GM23338 (cell line): Measurements from ENCODE around the gene AKR1C8. TPM values are rescaled to one million over a fixed set of nuclear protein-coding genes. Genes with fewer than 3 reads are reported as not detected.
"Not testable (repeated sequence)": the region's sequence is repeated elsewhere in the genome, so short reads cannot be mapped to it uniquely, and the experiment has no call there.

ENCODE experiments used
- ATAC-seq: fragments of 200-7000 bp; cut with Tn5 transposase; 3 replicates; pipeline ENCODE4 v1.9.1; 2020
- DNase-seq: peaks from one replicate; pipeline ENCODE4 v3.0.0-alpha.2; 2015; ENCODE audit warnings: low spot score
- H2AFZ ChIP-seq: fragments of 200-600 bp; sonication (generic); 2 replicates; pipeline ENCODE4 v1.8.0; 2016; ENCODE audit warnings: antibody characterized with exemption, mild to moderate bottlenecking, moderate library complexity
- H3F3A ChIP-seq: fragments of 200-600 bp; sonication (generic); replicated peaks from 2 replicates; pipeline ENCODE4 v1.8.0; 2017; ENCODE audit warnings: antibody characterized with exemption, mixed run types, low read depth
- H3K27ac ChIP-seq: fragments of 200-600 bp; sonication (generic); 2 replicates; pipeline ENCODE4 v1.6.1; 2016; ENCODE audit warnings: low read depth
- H3K27me3 ChIP-seq: fragments of 200-600 bp; sonication (generic); 2 replicates; pipeline ENCODE4 v1.8.0; 2016; ENCODE audit warnings: mild to moderate bottlenecking, mixed run types, moderate library complexity; ENCODE audit not compliant: insufficient read depth
- H3K36me3 ChIP-seq: fragments of 200-600 bp; sonication (generic); 2 replicates; pipeline ENCODE4 v1.8.0; 2016; ENCODE audit warnings: mild to moderate bottlenecking; ENCODE audit not compliant: insufficient read depth
- H3K4me1 ChIP-seq: fragments of 200-600 bp; sonication (generic); 2 replicates; pipeline ENCODE4 v1.8.0; 2016; ENCODE audit warnings: mild to moderate bottlenecking, moderate library complexity; ENCODE audit not compliant: insufficient read depth
- H3K4me2 ChIP-seq: fragments of 200-600 bp; sonication (generic); 2 replicates; pipeline ENCODE4 v1.7.1; 2017; ENCODE audit warnings: mixed run types
- H3K4me3 ChIP-seq: fragments of 200-600 bp; sonication (generic); 2 replicates; pipeline ENCODE4 v1.6.1; 2016; ENCODE audit warnings: mixed run types
- H3K79me2 ChIP-seq: fragments of 200-600 bp; sonication (generic); replicated peaks from 2 replicates; pipeline ENCODE4 v1.8.0; 2017; ENCODE audit warnings: mild to moderate bottlenecking; ENCODE audit not compliant: insufficient read depth
- H3K9me2 ChIP-seq: fragments of 200-600 bp; sonication (generic); 2 replicates; pipeline ENCODE4 v1.8.0; 2017; ENCODE audit not compliant: insufficient read depth
- H4K20me1 ChIP-seq: fragments of 200-600 bp; sonication (generic); replicated peaks from 2 replicates; pipeline ENCODE4 v1.8.0; 2017; ENCODE audit warnings: mild to moderate bottlenecking; ENCODE audit not compliant: insufficient read depth
- H3K27ac Mint-ChIP-seq: 2 replicates; pipeline ENCODE4 v1.8.0; 2020; ENCODE audit warnings: inconsistent platforms, mild to moderate bottlenecking, moderate library complexity, mixed read lengths
- H3K27me3 Mint-ChIP-seq: 3 replicates; pipeline ENCODE4 v1.8.0; 2022; ENCODE audit warnings: low read depth, mild to moderate bottlenecking, moderate library complexity, mixed read lengths, inconsistent platforms; ENCODE audit not compliant: insufficient read depth, poor library complexity
- H3K36me3 Mint-ChIP-seq: 3 replicates; pipeline ENCODE4 v1.8.0; 2021; ENCODE audit warnings: low read depth, mild to moderate bottlenecking, inconsistent platforms, moderate library complexity, mixed read lengths
- H3K4me1 Mint-ChIP-seq: 3 replicates; pipeline ENCODE4 v1.8.0; 2020; ENCODE audit warnings: mild to moderate bottlenecking, inconsistent platforms, mixed read lengths
- H3K4me3 Mint-ChIP-seq: 3 replicates; pipeline ENCODE4 v1.8.0; 2021; ENCODE audit warnings: moderate library complexity, mild to moderate bottlenecking, inconsistent platforms, mixed read lengths
- H3K9me3 Mint-ChIP-seq: 3 replicates; pipeline ENCODE4 v1.8.0; 2020; ENCODE audit warnings: moderate library complexity, mild to moderate bottlenecking, inconsistent platforms, mixed read lengths
- CREB1 ChIP-seq: fragments of 250-450 bp; sonication (Bioruptor Pico); IDR thresholded peaks from 2 replicates; pipeline ENCODE4 v1.5.0; 2020; ENCODE audit warnings: low read depth, mild to moderate bottlenecking, moderate library complexity
- EZH2 ChIP-seq: fragments of 200-600 bp; sonication (generic); IDR thresholded peaks from one replicate; pipeline ENCODE4 v1.8.0; 2017; ENCODE audit warnings: antibody characterized with exemption, mild to moderate bottlenecking, low read depth; ENCODE audit not compliant: unreplicated experiment
- EZH2phosphoT487 ChIP-seq: fragments of 200-600 bp; sonication (generic); IDR thresholded peaks from one replicate; pipeline ENCODE4 v1.8.1; 2018; ENCODE audit warnings: antibody characterized with exemption; ENCODE audit not compliant: unreplicated experiment
- JUNB ChIP-seq: IDR thresholded peaks from one replicate; pipeline ENCODE4 v1.6.1; 2016; ENCODE audit warnings: antibody characterized with exemption; ENCODE audit not compliant: unreplicated experiment
- NANOG ChIP-seq: IDR thresholded peaks from 2 replicates; pipeline ENCODE4 v1.6.1; 2016; ENCODE audit warnings: antibody characterized with exemption, borderline replicate concordance
- POLR2AphosphoS5 ChIP-seq: IDR thresholded peaks from 2 replicates; pipeline ENCODE4 v1.6.1; 2016; ENCODE audit warnings: antibody characterized with exemption, low read depth
- STAT1 ChIP-seq: IDR thresholded peaks from one replicate; pipeline ENCODE4 v1.6.1; 2016; ENCODE audit warnings: antibody characterized with exemption; ENCODE audit not compliant: unreplicated experiment
- ZNF331 ChIP-seq: fragments of 250-450 bp; sonication (Bioruptor Pico); IDR thresholded peaks from 2 replicates; pipeline ENCODE4 v1.5.0; 2020; ENCODE audit warnings: low read depth, mild to moderate bottlenecking, moderate library complexity
- polyA plus RNA-seq: library from polyadenylated mRNA; unstranded; fragments of >200 nt; fragmentation: Nextera tagmentation; extraction: Ambion mirVana; gene quantifications from 2 replicates; pipeline ENCODE4 v1.2.1, GENCODE V29; 2016
- total RNA-seq: library from RNA; depleted of rRNA; stranded (reverse); fragments of >200 nt; shearing (Covaris generic); gene quantifications from 2 replicates; pipeline ENCODE4 v1.2.3, GENCODE V29; 2014
- TF ChIP-seq, protein P1 (sequence below): fragments of 250-450 bp; sonication (Bioruptor Pico); IDR thresholded peaks from 2 replicates; pipeline ENCODE4 v1.5.0; 2020; ENCODE audit warnings: mild to moderate bottlenecking, moderate library complexity
- TF ChIP-seq, protein P2 (sequence below): IDR thresholded peaks from one replicate; pipeline ENCODE4 v1.6.1; 2018; ENCODE audit warnings: antibody characterized with exemption; ENCODE audit not compliant: unreplicated experiment

Gene AKR1C8
- total and polyA plus RNA-seq, 2 experiments from 2014 or later: not detected

DNA sequence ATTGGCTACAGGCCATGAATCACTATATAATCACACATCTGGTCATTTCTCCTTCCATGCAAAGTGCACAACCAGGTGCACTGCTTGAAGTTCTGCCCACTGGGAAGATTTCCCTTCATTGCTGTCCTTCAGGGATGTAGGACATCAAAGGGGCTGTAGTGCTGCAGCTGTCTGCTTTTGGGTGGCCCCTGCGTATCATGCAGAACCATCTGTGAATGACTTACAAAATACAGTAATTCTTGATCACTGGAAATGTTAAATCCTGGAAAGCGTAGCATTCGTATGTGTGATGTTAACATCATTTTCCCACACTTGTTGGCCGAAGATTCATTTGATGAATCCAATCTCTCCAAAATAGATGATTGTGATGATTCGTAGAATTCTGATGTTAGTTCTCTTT lies 68.3 kb downstream of the AKR1C8 start (continued):
- TF ChIP-seq, protein P1, sequence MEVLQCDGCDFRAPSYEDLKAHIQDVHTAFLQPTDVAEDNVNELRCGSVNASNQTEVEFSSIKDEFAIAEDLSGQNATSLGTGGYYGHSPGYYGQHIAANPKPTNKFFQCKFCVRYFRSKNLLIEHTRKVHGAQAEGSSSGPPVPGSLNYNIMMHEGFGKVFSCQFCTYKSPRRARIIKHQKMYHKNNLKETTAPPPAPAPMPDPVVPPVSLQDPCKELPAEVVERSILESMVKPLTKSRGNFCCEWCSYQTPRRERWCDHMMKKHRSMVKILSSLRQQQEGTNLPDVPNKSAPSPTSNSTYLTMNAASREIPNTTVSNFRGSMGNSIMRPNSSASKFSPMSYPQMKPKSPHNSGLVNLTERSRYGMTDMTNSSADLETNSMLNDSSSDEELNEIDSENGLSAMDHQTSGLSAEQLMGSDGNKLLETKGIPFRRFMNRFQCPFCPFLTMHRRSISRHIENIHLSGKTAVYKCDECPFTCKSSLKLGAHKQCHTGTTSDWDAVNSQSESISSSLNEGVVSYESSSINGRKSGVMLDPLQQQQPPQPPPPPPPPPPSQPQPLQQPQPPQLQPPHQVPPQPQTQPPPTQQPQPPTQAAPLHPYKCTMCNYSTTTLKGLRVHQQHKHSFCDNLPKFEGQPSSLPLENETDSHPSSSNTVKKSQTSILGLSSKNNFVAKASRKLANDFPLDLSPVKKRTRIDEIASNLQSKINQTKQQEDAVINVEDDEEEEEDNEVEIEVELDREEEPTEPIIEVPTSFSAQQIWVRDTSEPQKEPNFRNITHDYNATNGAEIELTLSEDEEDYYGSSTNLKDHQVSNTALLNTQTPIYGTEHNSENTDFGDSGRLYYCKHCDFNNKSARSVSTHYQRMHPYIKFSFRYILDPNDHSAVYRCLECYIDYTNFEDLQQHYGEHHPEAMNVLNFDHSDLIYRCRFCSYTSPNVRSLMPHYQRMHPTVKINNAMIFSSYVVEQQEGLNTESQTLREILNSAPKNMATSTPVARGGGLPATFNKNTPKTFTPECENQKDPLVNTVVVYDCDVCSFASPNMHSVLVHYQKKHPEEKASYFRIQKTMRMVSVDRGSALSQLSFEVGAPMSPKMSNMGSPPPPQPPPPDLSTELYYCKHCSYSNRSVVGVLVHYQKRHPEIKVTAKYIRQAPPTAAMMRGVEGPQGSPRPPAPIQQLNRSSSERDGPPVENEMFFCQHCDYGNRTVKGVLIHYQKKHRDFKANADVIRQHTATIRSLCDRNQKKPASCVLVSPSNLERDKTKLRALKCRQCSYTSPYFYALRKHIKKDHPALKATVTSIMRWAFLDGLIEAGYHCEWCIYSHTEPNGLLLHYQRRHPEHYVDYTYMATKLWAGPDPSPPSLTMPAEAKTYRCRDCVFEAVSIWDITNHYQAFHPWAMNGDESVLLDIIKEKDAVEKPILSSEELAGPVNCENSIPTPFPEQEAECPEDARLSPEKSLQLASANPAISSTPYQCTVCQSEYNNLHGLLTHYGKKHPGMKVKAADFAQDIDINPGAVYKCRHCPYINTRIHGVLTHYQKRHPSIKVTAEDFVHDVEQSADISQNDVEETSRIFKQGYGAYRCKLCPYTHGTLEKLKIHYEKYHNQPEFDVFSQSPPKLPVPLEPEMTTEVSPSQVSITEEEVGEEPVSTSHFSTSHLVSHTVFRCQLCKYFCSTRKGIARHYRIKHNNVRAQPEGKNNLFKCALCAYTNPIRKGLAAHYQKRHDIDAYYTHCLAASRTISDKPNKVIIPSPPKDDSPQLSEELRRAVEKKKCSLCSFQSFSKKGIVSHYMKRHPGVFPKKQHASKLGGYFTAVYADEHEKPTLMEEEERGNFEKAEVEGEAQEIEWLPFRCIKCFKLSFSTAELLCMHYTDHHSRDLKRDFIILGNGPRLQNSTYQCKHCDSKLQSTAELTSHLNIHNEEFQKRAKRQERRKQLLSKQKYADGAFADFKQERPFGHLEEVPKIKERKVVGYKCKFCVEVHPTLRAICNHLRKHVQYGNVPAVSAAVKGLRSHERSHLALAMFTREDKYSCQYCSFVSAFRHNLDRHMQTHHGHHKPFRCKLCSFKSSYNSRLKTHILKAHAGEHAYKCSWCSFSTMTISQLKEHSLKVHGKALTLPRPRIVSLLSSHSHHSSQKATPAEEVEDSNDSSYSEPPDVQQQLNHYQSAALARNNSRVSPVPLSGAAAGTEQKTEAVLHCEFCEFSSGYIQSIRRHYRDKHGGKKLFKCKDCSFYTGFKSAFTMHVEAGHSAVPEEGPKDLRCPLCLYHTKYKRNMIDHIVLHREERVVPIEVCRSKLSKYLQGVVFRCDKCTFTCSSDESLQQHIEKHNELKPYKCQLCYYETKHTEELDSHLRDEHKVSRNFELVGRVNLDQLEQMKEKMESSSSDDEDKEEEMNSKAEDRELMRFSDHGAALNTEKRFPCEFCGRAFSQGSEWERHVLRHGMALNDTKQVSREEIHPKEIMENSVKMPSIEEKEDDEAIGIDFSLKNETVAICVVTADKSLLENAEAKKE: no peak
- TF ChIP-seq NANOG (no peak), POLR2AphosphoS5 (no peak), EZH2 (no peak), EZH2phosphoT487 (no peak), JUNB (no peak), CREB1 (CRISPR knock-in tag) (no peak), STAT1 (no peak), ZNF331 (no peak)
- TF ChIP-seq, protein P2, sequence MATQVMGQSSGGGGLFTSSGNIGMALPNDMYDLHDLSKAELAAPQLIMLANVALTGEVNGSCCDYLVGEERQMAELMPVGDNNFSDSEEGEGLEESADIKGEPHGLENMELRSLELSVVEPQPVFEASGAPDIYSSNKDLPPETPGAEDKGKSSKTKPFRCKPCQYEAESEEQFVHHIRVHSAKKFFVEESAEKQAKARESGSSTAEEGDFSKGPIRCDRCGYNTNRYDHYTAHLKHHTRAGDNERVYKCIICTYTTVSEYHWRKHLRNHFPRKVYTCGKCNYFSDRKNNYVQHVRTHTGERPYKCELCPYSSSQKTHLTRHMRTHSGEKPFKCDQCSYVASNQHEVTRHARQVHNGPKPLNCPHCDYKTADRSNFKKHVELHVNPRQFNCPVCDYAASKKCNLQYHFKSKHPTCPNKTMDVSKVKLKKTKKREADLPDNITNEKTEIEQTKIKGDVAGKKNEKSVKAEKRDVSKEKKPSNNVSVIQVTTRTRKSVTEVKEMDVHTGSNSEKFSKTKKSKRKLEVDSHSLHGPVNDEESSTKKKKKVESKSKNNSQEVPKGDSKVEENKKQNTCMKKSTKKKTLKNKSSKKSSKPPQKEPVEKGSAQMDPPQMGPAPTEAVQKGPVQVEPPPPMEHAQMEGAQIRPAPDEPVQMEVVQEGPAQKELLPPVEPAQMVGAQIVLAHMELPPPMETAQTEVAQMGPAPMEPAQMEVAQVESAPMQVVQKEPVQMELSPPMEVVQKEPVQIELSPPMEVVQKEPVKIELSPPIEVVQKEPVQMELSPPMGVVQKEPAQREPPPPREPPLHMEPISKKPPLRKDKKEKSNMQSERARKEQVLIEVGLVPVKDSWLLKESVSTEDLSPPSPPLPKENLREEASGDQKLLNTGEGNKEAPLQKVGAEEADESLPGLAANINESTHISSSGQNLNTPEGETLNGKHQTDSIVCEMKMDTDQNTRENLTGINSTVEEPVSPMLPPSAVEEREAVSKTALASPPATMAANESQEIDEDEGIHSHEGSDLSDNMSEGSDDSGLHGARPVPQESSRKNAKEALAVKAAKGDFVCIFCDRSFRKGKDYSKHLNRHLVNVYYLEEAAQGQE: no peak

DNA sequence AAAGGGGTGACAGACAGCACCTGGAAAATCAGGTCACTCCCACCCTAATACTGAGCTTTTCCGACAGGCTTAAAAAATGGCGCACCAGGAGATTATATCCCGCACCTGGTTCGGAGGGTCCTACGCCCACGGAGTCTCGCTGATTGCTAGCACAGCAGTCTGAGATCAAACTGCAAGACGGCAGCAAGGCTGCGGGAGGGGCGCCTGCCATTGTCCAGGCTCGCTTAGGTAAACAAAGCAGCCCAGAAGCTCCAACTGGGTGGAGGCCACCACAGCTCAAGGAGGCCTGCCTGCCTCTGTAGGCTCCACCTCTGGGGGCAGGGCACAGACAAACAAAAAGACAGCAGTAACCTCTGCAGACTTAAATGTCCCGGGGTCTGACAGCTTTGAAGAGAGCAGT lies 75.1 kb downstream of the AKR1C8 start:
- not testable (repeated sequence) for H3K27me3 Mint-ChIP-seq, H3K27me3 ChIP-seq, H3F3A ChIP-seq, H3K4me1 Mint-ChIP-seq, ATAC-seq, H3K4me1 ChIP-seq, H3K4me3 ChIP-seq, H3K27ac ChIP-seq, H3K4me2 ChIP-seq, H3K4me3 Mint-ChIP-seq, H2AFZ ChIP-seq, H3K27ac Mint-ChIP-seq, H3K9me2 ChIP-seq, DNase-seq, H4K20me1 ChIP-seq, H3K36me3 ChIP-seq, H3K79me2 ChIP-seq
- Mint-ChIP-seq H3K9me3 (peaks cover 42% of the 10 kb centered on the region), H3K36me3 (peaks cover 13% of the 10 kb centered on the region; the same call in 2 of the 3 replicates)
